DOHH2 (cell line): ENCODE measurements around the gene DDN.

Experiments
- CTCF ChIP-seq: fragments of 200-600 bp; sonication (generic); IDR thresholded peaks from one replicate; pipeline ENCODE4 v1.5.1; 2014; ENCODE audit warnings: antibody characterized with exemption, mild to moderate bottlenecking, low read depth, low read length; ENCODE audit not compliant: poor library complexity, severe bottlenecking
- EZH2phosphoT487 ChIP-seq: fragments of 200-600 bp; sonication (generic); IDR thresholded peaks from 2 replicates; pipeline ENCODE4 v1.6.1; 2017; ENCODE audit warnings: borderline replicate concordance, mild to moderate bottlenecking, antibody characterized with exemption, low read length, moderate library complexity, mixed read lengths

GRCh38 chr12:48997719-48998496, 1.3 kb downstream of the DDN start:
- peak; percentile 10 for TF ChIP-seq CTCF
- no peak for TF ChIP-seq EZH2phosphoT487
